GM15510 (cell line): ENCODE data around the gene SRMS.

Experiments
- POLR2A ChIP-seq: IDR thresholded peaks from 3 replicates; pipeline ENCODE4 v1.6.1; 2011; ENCODE audit warnings: borderline replicate concordance; ENCODE audit not compliant: insufficient read length; ENCODE audit errors: extremely low read depth

SRMS gene

GRCh38 chr20:63585616-63586565, 38.3 kb upstream of the SRMS start:
- no peak for TF ChIP-seq POLR2A

DNA sequence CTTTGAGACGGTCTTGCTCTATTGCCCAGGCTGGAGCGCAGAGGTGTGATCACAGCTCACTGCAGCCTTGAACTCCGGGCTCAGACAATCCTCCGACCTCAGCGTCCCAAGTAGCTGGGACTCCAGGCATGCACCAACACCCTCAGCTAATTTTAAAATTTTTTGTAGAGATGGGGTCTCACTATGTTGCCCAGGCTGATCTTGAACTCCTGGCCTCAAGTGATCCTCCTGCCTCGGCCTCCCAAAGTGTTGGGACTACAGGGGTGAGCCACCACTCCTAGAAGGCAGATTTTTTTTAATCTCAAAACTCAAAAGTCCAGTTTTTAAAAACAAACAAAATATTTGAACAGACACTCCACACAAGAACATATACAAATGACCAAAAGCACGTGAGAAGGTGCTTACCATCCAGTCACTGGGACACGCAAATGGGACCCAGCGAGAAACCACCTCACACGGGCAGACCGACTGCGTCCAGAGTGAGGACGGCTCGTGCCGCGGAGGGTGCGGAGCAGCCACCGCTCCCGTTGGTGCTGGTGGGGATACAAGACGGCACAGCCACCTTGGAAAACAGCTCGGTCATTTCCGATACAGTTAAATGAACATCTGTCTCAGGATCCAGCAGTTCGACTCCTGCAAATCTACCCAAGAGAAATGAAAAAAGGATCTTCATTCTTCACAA, 35.0 kb upstream of the SRMS start:
- TF ChIP-seq POLR2A = no peak

- no peak for TF ChIP-seq POLR2A
Observed at GRCh38 chr20:63580796-63581461, 33.4 kb upstream of the SRMS start.

GRCh38 chr20:63579017-63579694, 31.6 kb upstream of the SRMS start:
- no peak for TF ChIP-seq POLR2A

DNA sequence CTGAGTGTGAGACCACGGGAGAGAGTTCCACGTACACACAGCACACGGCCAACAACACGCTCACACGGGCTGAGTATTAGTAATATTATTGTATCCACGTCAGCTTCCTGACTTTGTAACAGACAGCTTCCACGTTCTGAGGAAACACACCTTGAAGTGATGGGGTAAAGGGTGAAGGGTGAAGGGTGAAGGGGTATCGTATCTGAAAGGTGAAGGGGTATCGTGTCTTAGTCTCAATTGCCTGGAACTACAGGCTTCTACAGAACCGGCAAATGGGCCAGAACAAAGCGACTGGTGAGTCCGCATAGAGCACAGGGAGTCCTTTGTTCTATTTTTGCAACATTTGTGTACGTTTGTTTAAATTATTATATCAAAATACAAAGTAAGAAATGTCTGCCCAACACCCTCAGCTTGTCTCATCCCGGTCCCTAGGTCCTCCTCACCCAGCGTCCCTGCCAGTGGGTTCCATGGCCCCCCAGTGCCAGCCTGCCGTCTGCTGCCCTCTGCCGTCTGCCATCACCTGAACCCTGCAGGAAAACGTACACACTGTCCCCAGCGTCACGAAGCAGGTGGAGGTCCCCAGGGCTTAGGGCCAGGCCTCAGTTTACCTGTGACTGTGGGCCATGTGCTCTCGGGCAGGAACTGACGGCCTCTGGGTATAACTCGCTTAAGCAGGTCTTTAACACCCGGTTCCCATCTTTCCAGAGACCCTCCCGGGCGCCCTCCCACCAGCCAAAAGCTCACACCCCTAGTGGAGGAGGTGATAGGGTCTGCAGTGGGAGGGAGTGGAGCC, 30.9 kb upstream of the SRMS start:
- TF ChIP-seq POLR2A = no peak

DNA sequence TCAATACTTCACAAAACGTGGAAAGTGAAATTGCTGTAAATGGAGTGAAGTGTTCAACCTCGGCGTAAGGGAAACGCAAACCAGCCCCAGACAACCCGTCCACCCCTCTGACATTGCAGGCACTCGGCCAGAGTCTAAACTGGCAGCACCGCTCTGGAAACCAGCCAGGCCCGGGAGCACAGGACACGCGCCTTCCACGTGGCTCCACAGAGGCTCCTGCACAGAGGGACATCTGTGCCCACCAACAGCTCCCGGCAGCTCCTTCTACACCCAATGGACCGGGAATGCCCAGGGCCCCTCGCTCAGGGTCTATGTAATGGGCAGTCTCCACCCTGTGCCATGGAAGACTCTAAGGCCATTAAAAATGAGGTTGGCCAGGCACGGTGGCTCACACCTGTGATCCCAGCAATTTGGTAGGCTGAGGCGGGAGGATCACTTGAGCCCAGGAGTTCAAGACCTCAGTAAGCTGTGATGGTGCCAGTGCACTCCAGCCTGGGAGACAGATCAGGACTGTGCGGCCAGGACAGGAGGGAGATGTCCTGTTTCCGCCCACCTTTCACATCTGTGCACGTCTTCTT, 29.9 kb upstream of the SRMS start:
- no peak for TF ChIP-seq POLR2A

- no peak for TF ChIP-seq POLR2A
Observed at GRCh38 chr20:63576311-63576710, 28.8 kb upstream of the SRMS start.

- TF ChIP-seq POLR2A = no peak
Observed at GRCh38 chr20:63574829-63575743, 27.5 kb upstream of the SRMS start.

GRCh38 chr20:63574156-63574828, 26.7 kb upstream of the SRMS start, which contains the start of gene HELZ2:
Gene HELZ2, minus strand, starts transcription at chr20:63574239. Its CDS starts 1,854 bp downstream, at chr20:63572385.
- peak; percentile 57 for TF ChIP-seq POLR2A

DNA sequence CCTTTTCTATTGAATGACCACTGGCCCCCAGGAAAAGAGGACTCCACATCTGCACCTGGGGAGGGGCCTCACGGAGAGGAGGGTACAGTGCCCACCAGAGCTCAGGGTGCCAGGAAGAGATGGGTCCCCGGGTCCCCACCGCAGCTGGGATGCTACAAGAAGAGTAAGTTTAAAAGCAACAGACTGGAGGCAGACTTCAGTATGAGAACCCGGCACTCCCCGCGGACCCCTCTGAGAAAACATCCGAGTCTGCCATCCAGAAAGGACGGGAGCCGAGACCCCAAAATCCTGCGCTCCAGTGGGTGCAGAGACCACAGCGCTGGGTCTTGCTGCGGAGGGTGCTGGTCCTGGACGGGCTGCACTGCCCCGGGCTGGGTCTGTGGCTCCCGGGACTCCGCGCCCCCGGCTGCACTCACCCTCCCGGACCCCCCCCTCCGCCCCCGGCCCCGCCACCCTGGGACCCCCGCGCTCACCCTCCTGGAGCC, 26.1 kb upstream of the SRMS start:
- TF ChIP-seq POLR2A = no peak

- no peak for TF ChIP-seq POLR2A
Observed at GRCh38 chr20:63572788-63573646, 25.5 kb upstream of the SRMS start.
